Left kidney (tissue), 2 donors: ENCODE measurements around the gene TACR2. TPM values are rescaled to one million over a fixed set of nuclear protein-coding genes. Genes with fewer than 3 reads are reported as not detected.
"Not testable (repeated sequence)": the region's sequence is repeated elsewhere in the genome, so short reads cannot be mapped to it uniquely, and the experiment has no call there.

Source experiments
- DNase-seq: peaks from one replicate; pipeline ENCODE4 v3.0.0-alpha.2; 2013
- polyA plus RNA-seq: library from polyadenylated mRNA; unstranded; fragments of 120-200 nt; gene quantifications from one replicate; pipeline ENCODE4 v1.2.1, GENCODE V29; 2013; ENCODE audit not compliant: insufficient read length

Gene TACR2
- polyA plus RNA-seq, 1 donor: 0.38 TPM

DNA sequence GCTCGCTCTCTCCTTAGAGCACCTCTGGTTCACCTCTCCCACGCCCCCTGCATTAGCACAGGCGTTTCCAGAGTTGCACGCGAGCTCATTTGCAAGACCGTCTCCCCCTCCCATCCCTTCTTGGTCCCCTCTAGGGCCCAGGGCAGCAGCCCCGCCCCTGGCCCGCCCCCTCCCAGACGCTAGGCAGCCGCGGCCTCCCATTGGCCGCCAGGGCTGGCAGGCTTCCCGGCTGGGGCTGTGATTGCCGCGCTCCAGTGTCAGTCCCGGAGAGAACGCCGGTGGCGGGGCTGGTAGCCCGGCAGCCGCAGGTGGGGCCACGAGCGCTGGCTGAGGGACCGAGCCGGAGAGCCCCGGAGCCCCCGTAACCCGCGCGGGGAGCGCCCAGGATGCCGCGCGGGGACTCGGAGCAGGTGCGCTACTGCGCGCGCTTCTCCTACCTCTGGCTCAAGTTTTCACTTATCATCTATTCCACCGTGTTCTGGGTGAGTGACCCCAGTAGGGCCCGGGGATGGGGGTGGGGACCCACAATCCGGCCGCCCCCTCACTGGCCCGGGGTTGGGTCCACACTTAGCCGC is 34.6 kb upstream of the TACR2 start, which contains the start of gene TSPAN15:
TSPAN15 (plus strand) TSS at position 257 of the 575 bp plus-strand sequence; CDS start at position 387, 130 bp downstream.
- peak; percentile 89 for DNase-seq

- not testable (repeated sequence) for DNase-seq
Measured at GRCh38 chr10:69450395-69450794, 33.7 kb upstream of the TACR2 start.

DNA sequence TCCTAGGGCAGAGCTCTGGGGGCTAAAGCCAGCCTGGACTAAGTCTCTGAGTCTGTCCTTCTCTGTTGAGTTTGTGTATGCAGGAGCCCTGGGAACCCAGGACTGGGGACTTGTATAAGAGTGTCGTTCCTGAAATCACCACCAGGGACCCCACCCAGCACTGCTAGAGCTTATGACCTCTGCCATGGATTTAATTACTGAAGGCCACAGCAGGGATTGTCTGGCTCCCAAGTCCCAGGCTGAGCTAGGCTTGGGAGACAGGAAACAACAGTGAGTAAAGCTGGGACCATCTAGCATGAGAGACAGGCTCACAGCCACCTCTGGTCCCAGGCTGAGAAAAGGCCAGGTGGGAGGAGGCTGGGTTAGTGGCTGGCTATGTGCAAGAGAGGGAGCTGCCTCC is 33.1 kb upstream of the TACR2 start:
- DNase-seq: no peak

DNA sequence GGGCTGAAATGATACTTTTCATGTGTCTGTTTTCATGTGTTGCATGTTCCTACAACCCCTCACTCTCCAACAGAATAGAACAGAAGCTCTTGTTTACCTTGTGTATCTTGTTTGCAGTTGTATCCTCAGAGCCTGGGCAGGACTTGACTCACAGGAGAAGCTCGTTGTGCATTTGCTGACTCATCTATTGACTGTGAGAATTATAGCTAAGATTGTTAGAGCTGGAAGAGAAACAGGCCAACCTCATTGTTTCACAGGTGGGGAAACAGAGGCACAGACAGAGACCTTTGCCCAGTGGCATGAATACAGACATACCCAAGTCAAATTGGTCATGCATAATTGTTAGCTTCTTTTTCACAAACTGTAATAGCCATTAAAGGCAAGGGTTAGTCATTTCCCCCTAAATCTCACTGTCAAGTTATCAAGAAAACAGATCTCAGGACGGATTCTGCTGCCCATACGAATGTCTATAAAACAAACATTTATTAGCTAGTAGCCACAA is 30.0 kb upstream of the TACR2 start:
- no peak for DNase-seq

- DNase-seq: no peak
Measured at GRCh38 chr10:69446229-69446628, 29.5 kb upstream of the TACR2 start.

GRCh38 chr10:69445041-69445440 is 28.3 kb upstream of the TACR2 start:
- DNase-seq: no peak

GRCh38 chr10:69443354-69443753 is 26.6 kb upstream of the TACR2 start:
- DNase-seq: no peak

- DNase-seq: no peak
Measured at GRCh38 chr10:69439813-69440506, 23.2 kb upstream of the TACR2 start.

GRCh38 chr10:69439350-69439739 is 22.6 kb upstream of the TACR2 start:
- no peak for DNase-seq

- no peak for DNase-seq
Measured at GRCh38 chr10:69438536-69439349, 22.0 kb upstream of the TACR2 start.

- no peak for DNase-seq
Measured at GRCh38 chr10:69437321-69438259, 20.9 kb upstream of the TACR2 start.

- no peak for DNase-seq
Measured at GRCh38 chr10:69435966-69436520, 19.3 kb upstream of the TACR2 start.

DNA sequence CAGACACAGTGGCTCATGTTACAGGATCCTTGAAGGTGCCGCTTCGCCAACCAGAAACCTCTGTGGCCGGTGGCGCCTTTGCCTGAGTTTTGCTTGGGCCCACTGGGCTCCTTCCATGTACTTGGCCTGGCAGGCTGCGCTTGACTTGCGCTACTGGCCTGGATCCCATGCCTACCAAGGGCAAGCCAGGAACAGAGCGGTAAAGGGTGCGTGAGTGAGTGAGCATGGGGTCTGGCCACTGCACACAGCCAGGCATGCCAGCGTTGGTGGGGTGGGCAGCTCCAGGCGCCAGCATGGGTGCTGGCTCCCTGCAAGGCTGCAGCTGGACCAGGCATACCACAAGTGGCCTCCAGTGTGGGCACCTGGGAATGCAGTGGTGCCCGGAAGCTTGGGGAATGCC is 18.2 kb upstream of the TACR2 start:
- DNase-seq: no peak

- no peak for DNase-seq
Measured at GRCh38 chr10:69434169-69434568, 17.5 kb upstream of the TACR2 start.

GRCh38 chr10:69428165-69428564 is 11.4 kb upstream of the TACR2 start:
- DNase-seq: no peak

GRCh38 chr10:69426376-69426727 is 9.6 kb upstream of the TACR2 start:
- DNase-seq: no peak

DNA sequence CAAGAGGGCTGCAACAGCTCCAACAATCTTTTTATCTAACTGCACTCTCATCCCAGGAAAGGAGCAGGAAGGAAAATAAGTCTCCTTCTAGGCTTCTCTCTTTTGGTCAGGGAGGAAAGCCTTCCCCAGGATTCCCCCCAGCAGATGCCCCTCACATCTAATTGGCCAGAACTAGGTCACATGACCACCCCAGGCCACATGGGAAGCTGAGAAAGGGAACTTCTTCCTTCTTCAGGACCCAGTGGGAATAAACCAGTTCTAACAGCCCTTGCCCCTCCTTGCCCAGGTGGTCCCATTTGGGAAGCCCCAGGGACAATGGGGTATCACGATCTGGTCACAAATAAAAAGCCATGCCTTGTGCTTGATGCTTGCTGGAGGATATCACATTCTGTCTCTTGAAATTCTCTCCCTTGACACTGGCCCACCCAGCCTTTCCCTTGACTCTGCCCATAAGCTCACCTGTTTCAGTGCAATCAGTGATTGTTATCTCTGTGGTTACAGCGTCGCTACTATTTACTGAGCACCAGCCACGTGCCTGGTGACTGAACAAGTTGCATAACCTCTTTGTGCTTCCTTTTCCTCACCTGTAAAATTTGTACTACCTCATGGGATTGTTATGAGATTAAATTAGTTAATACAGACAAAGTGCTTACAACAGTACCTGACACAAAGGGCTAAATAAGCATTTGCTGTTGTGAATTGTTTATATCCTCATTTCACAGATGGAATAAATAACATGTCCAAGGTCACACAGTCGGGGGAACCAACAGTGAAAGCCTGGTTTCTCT is 9.0 kb upstream of the TACR2 start:
- DNase-seq: no peak

DNA sequence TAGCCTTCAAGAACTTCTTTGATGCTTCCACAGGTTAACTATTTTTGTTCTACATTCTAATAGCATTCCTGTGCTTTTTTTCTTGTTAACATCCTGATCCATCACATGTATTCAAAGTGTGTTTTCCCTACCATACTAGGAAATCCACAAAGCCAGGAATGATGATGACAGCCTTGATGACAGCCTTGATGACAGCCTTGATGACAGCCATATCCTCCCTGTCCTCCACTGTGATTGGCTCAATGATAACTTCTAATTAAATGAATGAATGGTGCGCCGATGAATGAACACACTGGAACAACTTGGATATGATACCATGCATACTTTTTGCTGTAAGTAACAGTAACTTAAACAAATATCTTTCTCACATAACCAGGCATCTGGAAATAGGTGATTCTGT is 8.3 kb upstream of the TACR2 start:
- no peak for DNase-seq

DNA sequence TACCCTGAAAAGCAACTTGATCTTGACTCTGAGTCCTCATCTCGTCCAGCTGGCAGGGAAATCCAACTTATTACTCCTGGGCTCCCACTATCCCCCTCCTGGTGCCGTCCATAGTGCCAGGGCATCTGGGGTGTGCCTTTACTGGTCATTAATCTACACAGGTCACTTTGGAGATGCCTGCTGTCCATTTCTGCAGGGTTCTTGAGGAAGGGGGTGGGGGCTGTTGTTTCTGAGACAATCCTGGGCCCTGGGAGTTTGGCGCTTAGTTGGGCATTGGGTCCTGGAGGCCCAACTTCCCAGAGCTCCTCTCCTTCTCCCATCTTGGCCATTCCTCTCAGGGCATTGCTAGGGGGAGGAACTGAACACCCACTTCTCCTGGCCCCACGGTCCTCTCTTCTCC is 6.0 kb upstream of the TACR2 start:
- DNase-seq: no peak

DNA sequence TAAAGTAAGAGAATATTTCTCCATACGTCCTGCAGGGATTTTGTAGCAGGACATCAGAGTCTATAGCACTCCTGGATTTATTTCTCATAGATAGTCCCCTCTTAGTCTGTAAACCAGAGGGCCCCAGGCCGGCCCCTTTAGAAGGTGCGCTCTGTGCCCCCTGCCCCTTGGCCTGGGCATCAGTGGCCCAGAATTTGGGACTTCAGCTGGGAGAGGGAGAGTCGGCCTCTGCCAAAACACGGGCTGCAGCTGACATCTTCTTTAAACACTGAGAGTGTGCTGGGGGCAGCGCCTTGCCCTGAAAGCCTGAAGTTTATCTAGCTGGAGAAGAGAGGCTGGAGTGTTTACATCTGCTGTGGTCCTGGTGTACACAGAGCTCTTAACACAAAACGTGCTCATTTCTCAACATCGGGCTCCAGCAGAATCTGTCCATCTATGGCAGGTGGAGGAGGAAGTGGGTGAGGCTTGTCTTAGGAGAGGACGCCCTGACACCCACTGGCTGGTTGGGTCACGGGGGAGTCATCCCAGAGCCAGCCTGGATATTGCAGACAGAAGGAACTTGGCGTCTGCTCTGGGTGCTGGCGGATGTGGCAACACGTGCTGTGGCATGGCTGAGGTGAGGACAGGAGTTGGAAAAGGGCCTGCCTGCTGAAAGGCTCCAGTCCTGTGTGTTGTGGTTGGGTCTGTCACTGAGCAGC is 5.0 kb upstream of the TACR2 start:
- DNase-seq: no peak
